H1 (cell line): ENCODE data around the gene FOXL1. TPM values are rescaled to one million over a fixed set of nuclear protein-coding genes. Genes with fewer than 3 reads are reported as not detected.

Experiments used
- CTCF ChIA-PET: fragments of 300-600 bp; sonication (Branson Sonifier 250); formaldehyde crosslinking; loops from one replicate; lab custom pipeline; 2021; ENCODE audit not compliant: partially characterized antibody; lab: Charles Lee
- POLR2A ChIA-PET: fragments of 300-600 bp; sonication (Branson Sonifier 250); formaldehyde crosslinking; loops from one replicate; lab custom pipeline; 2021; ENCODE audit warnings: inconsistent platforms; ENCODE audit not compliant: partially characterized antibody; lab: Charles Lee
- DNase-seq, 2 experiments: peaks; one replicate each; pipeline versions ENCODE4 v3.0.0 to v3.0.0-alpha.2; 2010 to 2022; ENCODE audit warnings: low spot score in 2 of 2, low read depth in 1 of 2, mixed read lengths in 1 of 2
- FAIRE-seq: peaks from 2 replicates; lab custom pipeline; 2011; peaks lifted over from hg19 to GRCh38; lab: Jason Lieb, UNC
- H2AFZ ChIP-seq: 2 replicates; pipeline ENCODE4 v1.8.1; 2012; ENCODE audit warnings: low read length, inconsistent platforms
- H2AK5ac ChIP-seq: 2 replicates; pipeline ENCODE4 v1.6.1; 2013; ENCODE audit warnings: low read depth, low read length
- H2BK120ac ChIP-seq: replicated peaks from 2 replicates; pipeline ENCODE3; 2013; ENCODE audit warnings: low read depth, low read length, inconsistent platforms
- H2BK12ac ChIP-seq: 2 replicates; pipeline ENCODE4 v1.6.1; 2013; ENCODE audit warnings: low read depth, low read length
- H2BK15ac ChIP-seq: 2 replicates; pipeline ENCODE4 v1.6.1; 2013; ENCODE audit warnings: low read length
- H2BK20ac ChIP-seq: 2 replicates; pipeline ENCODE4 v1.6.1; 2013; ENCODE audit warnings: low read length
- H2BK5ac ChIP-seq: 2 replicates; pipeline ENCODE4 v1.6.1; 2013; ENCODE audit warnings: low read depth, low read length
- H3K14ac ChIP-seq: 2 replicates; pipeline ENCODE4 v1.6.1; 2013; ENCODE audit warnings: inconsistent platforms; ENCODE audit not compliant: insufficient read length
- H3K18ac ChIP-seq: 2 replicates; pipeline ENCODE4 v1.6.1; 2013; ENCODE audit warnings: low read length; ENCODE audit errors: extremely low read depth
- H3K23ac ChIP-seq: 2 replicates; pipeline ENCODE4 v1.6.1; 2013; ENCODE audit warnings: inconsistent platforms; ENCODE audit not compliant: insufficient read length
- H3K23me2 ChIP-seq: 2 replicates; pipeline ENCODE4 v1.6.1; 2013; ENCODE audit warnings: low read depth, low read length
- H3K27ac ChIP-seq: 2 replicates; pipeline ENCODE4 v1.6.1; 2011; ENCODE audit warnings: low read depth, low read length, inconsistent platforms
- H3K27me3 ChIP-seq, 4 experiments: replicated peaks in 1 of 4; 1 replicate in 1 of 4; 2 replicates in 3 of 4; pipeline versions ENCODE4 v1.6.1 to v1.8.1; 2011 to 2013; ENCODE audit warnings: low read length in 3 of 4, mild to moderate bottlenecking in 3 of 4, inconsistent platforms in 2 of 4, mixed read lengths in 2 of 4, moderate library complexity in 1 of 4; ENCODE audit not compliant: control insufficient read depth in 3 of 4, insufficient read depth in 3 of 4; ENCODE audit errors: extremely low read depth in 1 of 4
- H3K36me3 ChIP-seq, 4 experiments: 2 replicates each; pipeline versions ENCODE4 v1.6.1 to v1.8.1; 2011 to 2013; ENCODE audit warnings: mild to moderate bottlenecking in 4 of 4, low read length in 3 of 4, moderate library complexity in 2 of 4, control low read depth in 1 of 4, inconsistent platforms in 1 of 4; ENCODE audit not compliant: insufficient read depth in 4 of 4, control insufficient read depth in 2 of 4
- H3K4ac ChIP-seq: replicated peaks from 2 replicates; pipeline ENCODE3; 2013; ENCODE audit warnings: low read length, low read depth, mixed read lengths, inconsistent platforms; ENCODE audit not compliant: insufficient read length
- H3K4me1 ChIP-seq, 4 experiments: replicated peaks in 1 of 4; 1 replicate in 1 of 4; 2 replicates in 3 of 4; pipeline versions ENCODE4 v1.6.1 to v1.8.1; 2011 to 2013; ENCODE audit warnings: low read length in 3 of 4, inconsistent platforms in 2 of 4, mixed read lengths in 1 of 4; ENCODE audit not compliant: insufficient read depth in 4 of 4, control insufficient read depth in 3 of 4
- H3K4me2 ChIP-seq, 2 experiments: 2 replicates each; pipeline versions ENCODE4 v1.6.1 to v1.8.1; 2011 to 2013; ENCODE audit warnings: low read depth in 2 of 2, low read length in 2 of 2, control low read depth in 1 of 2, inconsistent platforms in 1 of 2, mild to moderate bottlenecking in 1 of 2; ENCODE audit not compliant: insufficient read depth in 1 of 2
- H3K4me3 ChIP-seq, 4 experiments: fragments of 200-600, 300-600 bp in 1 of 4; sonication (generic), shearing (Covaris generic), sonication (Bioruptor Twin) in 1 of 4; 2 replicates each; pipeline versions ENCODE4 v1.5.1 to v1.8.1; 2011 to 2016; ENCODE audit warnings: low read length in 4 of 4, low read depth in 3 of 4, control low read depth in 2 of 4, inconsistent platforms in 2 of 4, mild to moderate bottlenecking in 2 of 4, mixed read lengths in 1 of 4, moderate library complexity in 1 of 4; ENCODE audit not compliant: insufficient read depth in 2 of 4; ENCODE audit errors: extremely low read depth in 1 of 4
- H3K56ac ChIP-seq: replicated peaks from 2 replicates; pipeline ENCODE3; 2013; ENCODE audit warnings: low read depth, mild to moderate bottlenecking, mixed read lengths, low read length, inconsistent platforms; ENCODE audit not compliant: insufficient read length
- H3K79me1 ChIP-seq: 2 replicates; pipeline ENCODE4 v1.6.1; 2013; ENCODE audit warnings: low read depth, low read length, control low read depth
- H3K79me2 ChIP-seq, 2 experiments: 2 replicates each; pipeline versions ENCODE4 v1.6.1 to v1.8.1; 2012 to 2013; ENCODE audit warnings: low read length in 2 of 2, mild to moderate bottlenecking in 2 of 2, inconsistent platforms in 1 of 2; ENCODE audit not compliant: insufficient read depth in 2 of 2, control insufficient read depth in 1 of 2
- H3K9ac ChIP-seq, 4 experiments: replicated peaks in 1 of 4; 1 replicate in 1 of 4; 2 replicates in 3 of 4; pipeline versions ENCODE4 v1.6.1 to v1.8.1; 2011 to 2013; ENCODE audit warnings: low read depth in 3 of 4, low read length in 3 of 4, control low read depth in 2 of 4, mild to moderate bottlenecking in 2 of 4, moderate library complexity in 2 of 4, inconsistent platforms in 1 of 4; ENCODE audit errors: extremely low read depth in 1 of 4
- H3K9me3 ChIP-seq, 2 experiments: 2 replicates each; pipeline versions ENCODE4 v1.6.1 to v1.8.1; 2012 to 2013; ENCODE audit warnings: mild to moderate bottlenecking in 2 of 2, moderate library complexity in 2 of 2, control low read depth in 1 of 2, inconsistent platforms in 1 of 2, low read depth in 1 of 2, low read length in 1 of 2, mixed read lengths in 1 of 2; ENCODE audit not compliant: insufficient read depth in 2 of 2
- H4K20me1 ChIP-seq, 2 experiments: replicated peaks in 1 of 2; 2 replicates each; pipeline versions ENCODE3 to v1.8.1; 2011 to 2013; ENCODE audit warnings: inconsistent platforms in 2 of 2, low read length in 2 of 2, mild to moderate bottlenecking in 1 of 2; ENCODE audit not compliant: insufficient read depth in 2 of 2, control insufficient read depth in 1 of 2
- H4K5ac ChIP-seq: 2 replicates; pipeline ENCODE4 v1.6.1; 2013; ENCODE audit warnings: low read length, low read depth, mixed read lengths, inconsistent platforms; ENCODE audit not compliant: insufficient read length
- H4K8ac ChIP-seq: 2 replicates; pipeline ENCODE4 v1.8.0; 2013; ENCODE audit warnings: mild to moderate bottlenecking, moderate library complexity, low read length, inconsistent platforms; ENCODE audit not compliant: insufficient read depth; ENCODE audit errors: extremely low read depth
- H4K91ac ChIP-seq: replicated peaks from 2 replicates; pipeline ENCODE3; 2013; ENCODE audit warnings: low read length, mixed read lengths, inconsistent platforms; ENCODE audit not compliant: insufficient read length
- BACH1 ChIP-seq: IDR thresholded peaks from 2 replicates; pipeline ENCODE4 v1.6.1; 2012; ENCODE audit warnings: low read length, improper control_type of control experiment
- CBX8 ChIP-seq: fragments of 300-800, 300-1000 bp; sonication (generic); IDR thresholded peaks from 2 replicates; pipeline ENCODE4 v1.7.1; 2016; ENCODE audit warnings: low read depth, low read length, borderline replicate concordance
- CHD1 ChIP-seq: IDR thresholded peaks from 2 replicates; pipeline ENCODE4 v1.6.1; 2012; ENCODE audit warnings: low read depth, low read length, improper control_type of control experiment
- CTCF ChIP-seq, 3 experiments: IDR thresholded peaks; 1 replicate in 2 of 3; 2 replicates in 1 of 3; pipeline versions ENCODE4 v1.5.1 to v1.6.1; 2011; ENCODE audit warnings: low read length in 3 of 3, mild to moderate bottlenecking in 3 of 3, inconsistent platforms in 2 of 3, low read depth in 1 of 3, moderate library complexity in 1 of 3; ENCODE audit not compliant: insufficient read depth in 1 of 3; ENCODE audit errors: control extremely low read depth in 1 of 3
- HDAC2 ChIP-seq, 2 experiments: fragments of 300-600 bp in 1 of 2; sonication (generic) in 1 of 2; IDR thresholded peaks; 2 replicates each; pipeline ENCODE4 v1.6.1; 2011 to 2012; ENCODE audit warnings: low read depth in 2 of 2, low read length in 2 of 2, mild to moderate bottlenecking in 2 of 2, moderate library complexity in 2 of 2, borderline replicate concordance in 1 of 2, inconsistent platforms in 1 of 2
- RAD21 ChIP-seq, 2 experiments: IDR thresholded peaks in 1 of 2; conservative IDR thresholded peaks in 1 of 2; 2 replicates each; pipeline ENCODE4 v1.6.1; 2011; ENCODE audit warnings: low read depth in 2 of 2, low read length in 2 of 2, improper control_type of control experiment in 1 of 2, inconsistent platforms in 1 of 2, mild to moderate bottlenecking in 1 of 2, moderate library complexity in 1 of 2
- RFX5 ChIP-seq: IDR thresholded peaks from 2 replicates; pipeline ENCODE4 v1.6.1; 2011; ENCODE audit warnings: low read depth, low read length, improper control_type of control experiment, borderline replicate concordance
- SUZ12 ChIP-seq: fragments of 200-600 bp; sonication (generic); IDR thresholded peaks from 2 replicates; pipeline ENCODE4 v1.6.1; 2012; ENCODE audit warnings: mild to moderate bottlenecking, inconsistent platforms, low read length, moderate library complexity, mixed read lengths
- TBP ChIP-seq: IDR thresholded peaks from 2 replicates; pipeline ENCODE4 v1.6.1; 2011; ENCODE audit warnings: low read depth, low read length, improper control_type of control experiment
- WGBS, 2 experiments: shearing (Covaris generic) in 1 of 2; methylation state at CpG; one replicate each; pipeline versions ENCODE4 v1.1.6 to v1.1.7; 2013 to 2015; ENCODE audit warnings: low lambda C conversion rate in 2 of 2, mixed read lengths in 2 of 2, inconsistent platforms in 1 of 2, low coverage in 1 of 2, missing lambda C conversion rate in 1 of 2; ENCODE audit not compliant: insufficient replicate concordance in 2 of 2, insufficient coverage in 1 of 2, insufficient read length in 1 of 2; ENCODE audit errors: extremely low coverage in 1 of 2, missing lambda C conversion rate in 1 of 2; 5-methylcytosine and 5-hydroxymethylcytosine counted together
- polyA plus RNA-seq, 7 experiments: library from polyadenylated mRNA; depleted of rRNA in 3 of 7; stranded (reverse) in 5 of 7; unstranded in 2 of 7; fragments of >200 nt in 5 of 7; fragments of 200-250 nt in 2 of 7; gene quantifications; 1 replicate in 5 of 7; 2 replicates in 1 of 7; 4 replicates in 1 of 7; pipeline versions ENCODE4 v1.2.1 to v1.2.3, GENCODE V29; 2011 to 2013; ENCODE audit warnings: missing spikeins in 2 of 7, mixed read lengths in 2 of 7
- total RNA-seq: library from RNA; stranded (reverse); fragmentation: NEBNext Ultra II Directional; extraction: Animal tissue kit (Norgen Biotek cat#: 25700); gene quantifications from 2 replicates; pipeline ENCODE4 v1.2.1, GENCODE V29; 2021

The FOXL1 gene
- total and polyA plus RNA-seq, 2 of the 8 experiments (the other 6 are each of a cell fraction or from before 2014, with no cell fraction given) = 0.03 TPM; not detected in 1

- H3K9ac ChIP-seq = no peak overlapping the region
- no peaks in the 10 kb centered on the region for H3K23me2 ChIP-seq
- no peak overlapping the region for H3K56ac ChIP-seq
- no peak overlapping the region for H2BK12ac ChIP-seq
- no peak overlapping the region for H3K27ac ChIP-seq
- H3K36me3 ChIP-seq = peaks cover 0 to 12% (median 0%) of the 10 kb centered on the region in 4 experiments; a peak in 3 of 8 replicates
- no peak overlapping the region for H3K4me2 ChIP-seq
- no peaks in the 10 kb centered on the region for H3K9me3 ChIP-seq
- no peaks in the 10 kb centered on the region; a peak in 1 of 4 replicates for H3K79me2 ChIP-seq
- H4K91ac ChIP-seq = no peak overlapping the region
- no peak overlapping the region for H2AFZ ChIP-seq
- no peak overlapping the region for H2BK20ac ChIP-seq
- no peak overlapping the region for H3K4ac ChIP-seq
- ChIA-PET POLR2A (no interaction called here), CTCF (interaction anchor here (0.6 kb wide), 1 partner anchor 1001 kb away, joined by 4 read pairs; no protein-coding TSS in a partner anchor)
- no peak overlapping the region for H2BK120ac ChIP-seq
- DNase-seq (no peak), FAIRE-seq (no peak)
- no peak overlapping the region for H3K18ac ChIP-seq
- 81% methylated on average over 8 of the region's 8 CpGs; no CpG with 5 or more reads in 1 of the 2 experiments for WGBS, 2 experiments
- H3K14ac ChIP-seq = no peak overlapping the region
- H3K4me3 ChIP-seq = no peak overlapping the region
- H3K23ac ChIP-seq = no peak overlapping the region
- H4K8ac ChIP-seq = no peak overlapping the region
- no peaks in the 10 kb centered on the region; the same call in none of the 2 replicates for H3K79me1 ChIP-seq
- no peak overlapping the region for H2BK5ac ChIP-seq
- H3K27me3 ChIP-seq = no peaks in the 10 kb centered on the region
- H4K20me1 ChIP-seq = peaks cover 0 to 1% of the 10 kb centered on the region in 2 experiments
- no peaks in the 10 kb centered on the region; a peak in 1 of 7 replicates for H3K4me1 ChIP-seq
- H4K5ac ChIP-seq = no peak overlapping the region
- no peak overlapping the region for H2BK15ac ChIP-seq
- no peak overlapping the region for H2AK5ac ChIP-seq
- TF ChIP-seq CTCF (IDR thresholded peaks at IDR 0.05; ENCODE audit: control extremely low read depth in 1 of 3, insufficient read depth in 1 of 3, low read depth in 1 of 3, low read length in 3 of 3) = no peak
- TF ChIP-seq SUZ12 = no peak
- TF ChIP-seq TBP = no peak
- no peak for TF ChIP-seq RAD21 (IDR thresholded peaks at IDR 0.05 in 1 of 2, conservative IDR thresholded peaks at IDR 0.05 in 1 of 2; ENCODE audit: low read depth in 2 of 2, low read length in 2 of 2)
- TF ChIP-seq RFX5 = no peak
- TF ChIP-seq CBX8 = no peak
- no peak for TF ChIP-seq BACH1
- TF ChIP-seq CHD1 = no peak
- TF ChIP-seq HDAC2 (IDR thresholded peaks at IDR 0.05; ENCODE audit: borderline replicate concordance in 1 of 2, low read depth in 2 of 2, low read length in 2 of 2) = no peak
Measured at GRCh38 chr16:86549076-86549892, 29.1 kb upstream of the FOXL1 start.
